WTC11 (cell line): ENCODE results near the gene NECTIN3. TPM values are rescaled to one million over a fixed set of nuclear protein-coding genes. Genes with fewer than 3 reads are reported as not detected.

Experiments
- ATAC-seq: fragments of 200-7000 bp; cut with Tn5 transposase; 2 replicates; pipeline ENCODE4 v1.10.0; 2021; ENCODE audit warnings: mild to moderate bottlenecking, moderate library complexity
- CTCF ChIA-PET: fragments of 300-600 bp; sonication (Branson Sonifier 250); formaldehyde crosslinking; loops from one replicate; lab custom pipeline; 2021; ENCODE audit warnings: antibody characterized with exemption; lab: Charles Lee
- POLR2A ChIA-PET: fragments of 350-600 bp; sonication (Branson Sonifier 250); formaldehyde crosslinking; loops from one replicate; lab custom pipeline; 2021; ENCODE audit warnings: antibody characterized with exemption; lab: Charles Lee
- DNase-seq: peaks from one replicate; pipeline ENCODE4 v3.0.0; 2021; ENCODE audit warnings: low spot score
- H3K27ac Mint-ChIP-seq: 2 replicates; pipeline ENCODE4 v1.8.0; 2021; ENCODE audit warnings: mixed read lengths
- H3K27me3 Mint-ChIP-seq: 2 replicates; pipeline ENCODE4 v1.8.0; 2021; ENCODE audit warnings: low read depth, mild to moderate bottlenecking, moderate library complexity, mixed read lengths
- H3K36me3 Mint-ChIP-seq: 2 replicates; pipeline ENCODE4 v1.8.0; 2021; ENCODE audit warnings: mixed read lengths
- H3K4me1 Mint-ChIP-seq: 2 replicates; pipeline ENCODE4 v1.8.0; 2022; ENCODE audit warnings: mixed read lengths
- H3K4me3 Mint-ChIP-seq: 2 replicates; pipeline ENCODE4 v1.8.0; 2021; ENCODE audit warnings: mild to moderate bottlenecking, moderate library complexity, mixed read lengths
- H3K9me3 Mint-ChIP-seq: 2 replicates; pipeline ENCODE4 v1.8.0; 2021; ENCODE audit warnings: mixed read lengths
- ELF4 ChIP-seq: sonication (generic); formaldehyde crosslinking; IDR thresholded peaks from 2 replicates; pipeline ENCODE4 v1.8.1; 2022; ENCODE audit warnings: low read depth, mild to moderate bottlenecking, moderate library complexity, missing genetic modification reagents
- ESRRA ChIP-seq: sonication (generic); formaldehyde crosslinking; IDR thresholded peaks from 2 replicates; pipeline ENCODE4 v1.8.1; 2022; ENCODE audit warnings: mild to moderate bottlenecking, missing genetic modification reagents, borderline replicate concordance
- FOXP1 ChIP-seq: sonication (generic); formaldehyde crosslinking; IDR thresholded peaks from 2 replicates; pipeline ENCODE4 v1.8.0; 2022; ENCODE audit warnings: missing genetic modification reagents, mild to moderate bottlenecking, moderate library complexity, borderline replicate concordance
- NFATC4 ChIP-seq: fragments of 250-450 bp; sonication (Bioruptor Pico); IDR thresholded peaks from 2 replicates; pipeline ENCODE4 v1.9.0; 2021; ENCODE audit warnings: mild to moderate bottlenecking
- NFE2L1 ChIP-seq: sonication (generic); formaldehyde crosslinking; IDR thresholded peaks from 2 replicates; pipeline ENCODE4 v1.8.1; 2023; ENCODE audit warnings: missing genetic modification reagents
- PRRX2 ChIP-seq: fragments of 250-450 bp; sonication (Bioruptor Pico); IDR thresholded peaks from 2 replicates; pipeline ENCODE4 v1.8.0; 2021; ENCODE audit warnings: mild to moderate bottlenecking
- SOX15 ChIP-seq: fragments of 250-450 bp; sonication (Bioruptor Pico); IDR thresholded peaks from 2 replicates; pipeline ENCODE4 v1.9.0; 2021; ENCODE audit warnings: mild to moderate bottlenecking
- SP1 ChIP-seq: sonication (generic); formaldehyde crosslinking; conservative IDR thresholded peaks from 2 replicates; pipeline ENCODE4 v1.8.1; 2022; ENCODE audit warnings: missing genetic modification reagents
- TCF7 ChIP-seq: sonication (generic); formaldehyde crosslinking; IDR thresholded peaks from 2 replicates; pipeline ENCODE4 v1.8.0; 2022; ENCODE audit warnings: mild to moderate bottlenecking, low read depth, missing genetic modification reagents, moderate library complexity
- ZNF219 ChIP-seq: sonication (generic); formaldehyde crosslinking; IDR thresholded peaks from 2 replicates; pipeline ENCODE4 v1.8.0; 2023; ENCODE audit warnings: missing genetic modification reagents, mild to moderate bottlenecking, borderline replicate concordance
- ZNF416 ChIP-seq: fragments of 250-450 bp; sonication (Bioruptor Pico); IDR thresholded peaks from 2 replicates; pipeline ENCODE4 v1.9.0; 2021; ENCODE audit warnings: mild to moderate bottlenecking, inconsistent platforms
- ZNF671 ChIP-seq: fragments of 250-450 bp; sonication (Bioruptor Pico); IDR thresholded peaks from 2 replicates; pipeline ENCODE4 v1.8.0; 2021; ENCODE audit warnings: mild to moderate bottlenecking
- total RNA-seq: library from RNA; stranded (reverse); gene quantifications from 3 replicates; pipeline ENCODE4 v1.2.3, GENCODE V29; 2021
- TF ChIP-seq, protein P1 (sequence below): fragments of 250-450 bp; sonication (Bioruptor Pico); IDR thresholded peaks from 2 replicates; pipeline ENCODE4 v2.1.2; 2022; ENCODE audit warnings: mild to moderate bottlenecking, moderate library complexity
- TF ChIP-seq, protein P2 (sequence below): fragments of 200-600 bp; IDR thresholded peaks from 2 replicates; pipeline ENCODE4 v1.8.0; 2022; ENCODE audit warnings: antibody characterized with exemption
- TF ChIP-seq, protein P3 (sequence below): sonication (generic); formaldehyde crosslinking; conservative IDR thresholded peaks from 2 replicates; pipeline ENCODE4 v1.8.1; 2023; ENCODE audit warnings: mild to moderate bottlenecking, low read depth, missing genetic modification reagents, moderate library complexity
- TF ChIP-seq, protein P4 (sequence below): sonication (generic); formaldehyde crosslinking; IDR thresholded peaks from 2 replicates; pipeline ENCODE4 v1.8.0; 2022; ENCODE audit warnings: mild to moderate bottlenecking, missing genetic modification reagents
- TF ChIP-seq, protein P5 (sequence below): sonication (generic); formaldehyde crosslinking; IDR thresholded peaks from 2 replicates; pipeline ENCODE4 v1.8.1; 2023; ENCODE audit warnings: mild to moderate bottlenecking, moderate library complexity, missing genetic modification reagents
- TF ChIP-seq, protein P6 (sequence below): sonication (generic); formaldehyde crosslinking; IDR thresholded peaks from 2 replicates; pipeline ENCODE4 v1.8.0; 2022; ENCODE audit warnings: mild to moderate bottlenecking, missing genetic modification reagents
- TF ChIP-seq, protein P7 (sequence below): fragments of 250-450 bp; sonication (Bioruptor Pico); IDR thresholded peaks from 2 replicates; pipeline ENCODE4 v1.9.0; 2021; ENCODE audit warnings: mild to moderate bottlenecking
- TF ChIP-seq, protein P8 (sequence below): sonication (generic); formaldehyde crosslinking; IDR thresholded peaks from 2 replicates; pipeline ENCODE4 v1.8.0; 2022; ENCODE audit warnings: missing genetic modification reagents

The NECTIN3 gene
- total RNA-seq, 1 experiment from 2014 or later = 24.8 TPM

DNA sequence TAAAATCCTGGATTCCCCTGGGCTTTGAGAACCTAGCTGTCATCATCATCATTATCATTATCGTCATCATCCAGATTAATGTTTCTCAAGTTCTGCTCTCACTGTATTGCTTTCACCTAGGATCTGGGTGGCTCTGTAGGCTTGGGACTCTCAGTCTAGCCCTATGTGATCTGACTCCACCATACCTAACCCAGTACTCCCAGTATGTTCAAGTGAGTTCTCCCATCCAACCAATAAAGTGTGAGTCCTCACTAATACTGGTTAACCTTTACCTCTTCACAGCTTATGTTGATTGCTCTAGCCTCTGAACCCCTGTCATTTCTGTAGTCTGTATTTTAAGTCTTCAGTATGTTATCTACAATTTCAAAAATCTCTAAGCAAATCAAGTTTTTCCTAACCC, 102.3 kb downstream of the NECTIN3 start:
- Mint-ChIP-seq H3K36me3 (peaks cover 14% of the 10 kb centered on the region), H3K27ac (no peak overlapping the region), H3K27me3 (no peaks in the 10 kb centered on the region), H3K4me3 (no peak overlapping the region), H3K4me1 (peaks cover 23% of the 10 kb centered on the region)
- no peak for DNase-seq
- CTCF ChIA-PET = interaction anchor here (1.2 kb wide), 1 partner anchor 103 kb away, joined by 3 read pairs; no protein-coding TSS in a partner anchor
- no peak for ATAC-seq
- POLR2A ChIA-PET = no interaction called here
- no peak for TF ChIP-seq FOXP1
- no peak for TF ChIP-seq ELF4 (CRISPR knock-in tag)
- TF ChIP-seq, protein P1, sequence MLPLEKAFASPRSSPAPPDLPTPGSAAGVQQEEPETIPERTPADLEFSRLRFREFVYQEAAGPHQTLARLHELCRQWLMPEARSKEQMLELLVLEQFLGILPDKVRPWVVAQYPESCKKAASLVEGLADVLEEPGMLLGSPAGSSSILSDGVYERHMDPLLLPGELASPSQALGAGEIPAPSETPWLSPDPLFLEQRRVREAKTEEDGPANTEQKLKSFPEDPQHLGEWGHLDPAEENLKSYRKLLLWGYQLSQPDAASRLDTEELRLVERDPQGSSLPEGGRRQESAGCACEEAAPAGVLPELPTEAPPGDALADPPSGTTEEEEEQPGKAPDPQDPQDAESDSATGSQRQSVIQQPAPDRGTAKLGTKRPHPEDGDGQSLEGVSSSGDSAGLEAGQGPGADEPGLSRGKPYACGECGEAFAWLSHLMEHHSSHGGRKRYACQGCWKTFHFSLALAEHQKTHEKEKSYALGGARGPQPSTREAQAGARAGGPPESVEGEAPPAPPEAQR (CRISPR knock-in tag) = no peak
- no peak for TF ChIP-seq SP1 (CRISPR knock-in tag)
- no peak for TF ChIP-seq NFE2L1 (CRISPR knock-in tag)
- TF ChIP-seq, protein P2, sequence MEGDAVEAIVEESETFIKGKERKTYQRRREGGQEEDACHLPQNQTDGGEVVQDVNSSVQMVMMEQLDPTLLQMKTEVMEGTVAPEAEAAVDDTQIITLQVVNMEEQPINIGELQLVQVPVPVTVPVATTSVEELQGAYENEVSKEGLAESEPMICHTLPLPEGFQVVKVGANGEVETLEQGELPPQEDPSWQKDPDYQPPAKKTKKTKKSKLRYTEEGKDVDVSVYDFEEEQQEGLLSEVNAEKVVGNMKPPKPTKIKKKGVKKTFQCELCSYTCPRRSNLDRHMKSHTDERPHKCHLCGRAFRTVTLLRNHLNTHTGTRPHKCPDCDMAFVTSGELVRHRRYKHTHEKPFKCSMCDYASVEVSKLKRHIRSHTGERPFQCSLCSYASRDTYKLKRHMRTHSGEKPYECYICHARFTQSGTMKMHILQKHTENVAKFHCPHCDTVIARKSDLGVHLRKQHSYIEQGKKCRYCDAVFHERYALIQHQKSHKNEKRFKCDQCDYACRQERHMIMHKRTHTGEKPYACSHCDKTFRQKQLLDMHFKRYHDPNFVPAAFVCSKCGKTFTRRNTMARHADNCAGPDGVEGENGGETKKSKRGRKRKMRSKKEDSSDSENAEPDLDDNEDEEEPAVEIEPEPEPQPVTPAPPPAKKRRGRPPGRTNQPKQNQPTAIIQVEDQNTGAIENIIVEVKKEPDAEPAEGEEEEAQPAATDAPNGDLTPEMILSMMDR = no peak
- no peak for TF ChIP-seq PRRX2
- TF ChIP-seq, protein P3, sequence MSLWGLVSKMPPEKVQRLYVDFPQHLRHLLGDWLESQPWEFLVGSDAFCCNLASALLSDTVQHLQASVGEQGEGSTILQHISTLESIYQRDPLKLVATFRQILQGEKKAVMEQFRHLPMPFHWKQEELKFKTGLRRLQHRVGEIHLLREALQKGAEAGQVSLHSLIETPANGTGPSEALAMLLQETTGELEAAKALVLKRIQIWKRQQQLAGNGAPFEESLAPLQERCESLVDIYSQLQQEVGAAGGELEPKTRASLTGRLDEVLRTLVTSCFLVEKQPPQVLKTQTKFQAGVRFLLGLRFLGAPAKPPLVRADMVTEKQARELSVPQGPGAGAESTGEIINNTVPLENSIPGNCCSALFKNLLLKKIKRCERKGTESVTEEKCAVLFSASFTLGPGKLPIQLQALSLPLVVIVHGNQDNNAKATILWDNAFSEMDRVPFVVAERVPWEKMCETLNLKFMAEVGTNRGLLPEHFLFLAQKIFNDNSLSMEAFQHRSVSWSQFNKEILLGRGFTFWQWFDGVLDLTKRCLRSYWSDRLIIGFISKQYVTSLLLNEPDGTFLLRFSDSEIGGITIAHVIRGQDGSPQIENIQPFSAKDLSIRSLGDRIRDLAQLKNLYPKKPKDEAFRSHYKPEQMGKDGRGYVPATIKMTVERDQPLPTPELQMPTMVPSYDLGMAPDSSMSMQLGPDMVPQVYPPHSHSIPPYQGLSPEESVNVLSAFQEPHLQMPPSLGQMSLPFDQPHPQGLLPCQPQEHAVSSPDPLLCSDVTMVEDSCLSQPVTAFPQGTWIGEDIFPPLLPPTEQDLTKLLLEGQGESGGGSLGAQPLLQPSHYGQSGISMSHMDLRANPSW (CRISPR knock-in tag) = no peak
- TF ChIP-seq, protein P4, sequence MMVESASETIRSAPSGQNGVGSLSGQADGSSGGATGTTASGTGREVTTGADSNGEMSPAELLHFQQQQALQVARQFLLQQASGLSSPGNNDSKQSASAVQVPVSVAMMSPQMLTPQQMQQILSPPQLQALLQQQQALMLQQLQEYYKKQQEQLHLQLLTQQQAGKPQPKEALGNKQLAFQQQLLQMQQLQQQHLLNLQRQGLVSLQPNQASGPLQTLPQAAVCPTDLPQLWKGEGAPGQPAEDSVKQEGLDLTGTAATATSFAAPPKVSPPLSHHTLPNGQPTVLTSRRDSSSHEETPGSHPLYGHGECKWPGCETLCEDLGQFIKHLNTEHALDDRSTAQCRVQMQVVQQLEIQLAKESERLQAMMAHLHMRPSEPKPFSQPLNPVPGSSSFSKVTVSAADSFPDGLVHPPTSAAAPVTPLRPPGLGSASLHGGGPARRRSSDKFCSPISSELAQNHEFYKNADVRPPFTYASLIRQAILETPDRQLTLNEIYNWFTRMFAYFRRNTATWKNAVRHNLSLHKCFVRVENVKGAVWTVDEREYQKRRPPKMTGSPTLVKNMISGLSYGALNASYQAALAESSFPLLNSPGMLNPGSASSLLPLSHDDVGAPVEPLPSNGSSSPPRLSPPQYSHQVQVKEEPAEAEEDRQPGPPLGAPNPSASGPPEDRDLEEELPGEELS (CRISPR knock-in tag) = no peak
- TF ChIP-seq, protein P5, sequence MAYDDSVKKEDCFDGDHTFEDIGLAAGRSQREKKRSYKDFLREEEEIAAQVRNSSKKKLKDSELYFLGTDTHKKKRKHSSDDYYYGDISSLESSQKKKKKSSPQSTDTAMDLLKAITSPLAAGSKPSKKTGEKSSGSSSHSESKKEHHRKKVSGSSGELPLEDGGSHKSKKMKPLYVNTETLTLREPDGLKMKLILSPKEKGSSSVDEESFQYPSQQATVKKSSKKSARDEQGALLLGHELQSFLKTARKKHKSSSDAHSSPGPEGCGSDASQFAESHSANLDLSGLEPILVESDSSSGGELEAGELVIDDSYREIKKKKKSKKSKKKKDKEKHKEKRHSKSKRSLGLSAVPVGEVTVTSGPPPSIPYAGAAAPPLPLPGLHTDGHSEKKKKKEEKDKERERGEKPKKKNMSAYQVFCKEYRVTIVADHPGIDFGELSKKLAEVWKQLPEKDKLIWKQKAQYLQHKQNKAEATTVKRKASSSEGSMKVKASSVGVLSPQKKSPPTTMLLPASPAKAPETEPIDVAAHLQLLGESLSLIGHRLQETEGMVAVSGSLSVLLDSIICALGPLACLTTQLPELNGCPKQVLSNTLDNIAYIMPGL = no peak
- no peak for TF ChIP-seq ZNF671 (CRISPR knock-in tag)
- TF ChIP-seq, protein P6, sequence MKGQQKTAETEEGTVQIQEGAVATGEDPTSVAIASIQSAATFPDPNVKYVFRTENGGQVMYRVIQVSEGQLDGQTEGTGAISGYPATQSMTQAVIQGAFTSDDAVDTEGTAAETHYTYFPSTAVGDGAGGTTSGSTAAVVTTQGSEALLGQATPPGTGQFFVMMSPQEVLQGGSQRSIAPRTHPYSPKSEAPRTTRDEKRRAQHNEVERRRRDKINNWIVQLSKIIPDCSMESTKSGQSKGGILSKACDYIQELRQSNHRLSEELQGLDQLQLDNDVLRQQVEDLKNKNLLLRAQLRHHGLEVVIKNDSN (CRISPR knock-in tag) = no peak
- TF ChIP-seq, protein P7, sequence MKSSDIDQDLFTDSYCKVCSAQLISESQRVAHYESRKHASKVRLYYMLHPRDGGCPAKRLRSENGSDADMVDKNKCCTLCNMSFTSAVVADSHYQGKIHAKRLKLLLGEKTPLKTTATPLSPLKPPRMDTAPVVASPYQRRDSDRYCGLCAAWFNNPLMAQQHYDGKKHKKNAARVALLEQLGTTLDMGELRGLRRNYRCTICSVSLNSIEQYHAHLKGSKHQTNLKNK (CRISPR knock-in tag) = no peak
- TF ChIP-seq, protein P8, sequence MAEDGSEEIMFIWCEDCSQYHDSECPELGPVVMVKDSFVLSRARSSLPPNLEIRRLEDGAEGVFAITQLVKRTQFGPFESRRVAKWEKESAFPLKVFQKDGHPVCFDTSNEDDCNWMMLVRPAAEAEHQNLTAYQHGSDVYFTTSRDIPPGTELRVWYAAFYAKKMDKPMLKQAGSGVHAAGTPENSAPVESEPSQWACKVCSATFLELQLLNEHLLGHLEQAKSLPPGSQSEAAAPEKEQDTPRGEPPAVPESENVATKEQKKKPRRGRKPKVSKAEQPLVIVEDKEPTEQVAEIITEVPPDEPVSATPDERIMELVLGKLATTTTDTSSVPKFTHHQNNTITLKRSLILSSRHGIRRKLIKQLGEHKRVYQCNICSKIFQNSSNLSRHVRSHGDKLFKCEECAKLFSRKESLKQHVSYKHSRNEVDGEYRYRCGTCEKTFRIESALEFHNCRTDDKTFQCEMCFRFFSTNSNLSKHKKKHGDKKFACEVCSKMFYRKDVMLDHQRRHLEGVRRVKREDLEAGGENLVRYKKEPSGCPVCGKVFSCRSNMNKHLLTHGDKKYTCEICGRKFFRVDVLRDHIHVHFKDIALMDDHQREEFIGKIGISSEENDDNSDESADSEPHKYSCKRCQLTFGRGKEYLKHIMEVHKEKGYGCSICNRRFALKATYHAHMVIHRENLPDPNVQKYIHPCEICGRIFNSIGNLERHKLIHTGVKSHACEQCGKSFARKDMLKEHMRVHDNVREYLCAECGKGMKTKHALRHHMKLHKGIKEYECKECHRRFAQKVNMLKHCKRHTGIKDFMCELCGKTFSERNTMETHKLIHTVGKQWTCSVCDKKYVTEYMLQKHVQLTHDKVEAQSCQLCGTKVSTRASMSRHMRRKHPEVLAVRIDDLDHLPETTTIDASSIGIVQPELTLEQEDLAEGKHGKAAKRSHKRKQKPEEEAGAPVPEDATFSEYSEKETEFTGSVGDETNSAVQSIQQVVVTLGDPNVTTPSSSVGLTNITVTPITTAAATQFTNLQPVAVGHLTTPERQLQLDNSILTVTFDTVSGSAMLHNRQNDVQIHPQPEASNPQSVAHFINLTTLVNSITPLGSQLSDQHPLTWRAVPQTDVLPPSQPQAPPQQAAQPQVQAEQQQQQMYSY = no peak
- no peak for TF ChIP-seq ZNF416 (CRISPR knock-in tag)
- TF ChIP-seq NFATC4 (CRISPR knock-in tag) = no peak
- no peak for TF ChIP-seq ESRRA
- no peak for TF ChIP-seq TCF7
- TF ChIP-seq ZNF219 = no peak
- no peak for TF ChIP-seq SOX15 (CRISPR knock-in tag)
- TF ChIP-seq, all 79 proteins: peak for 0
- H3K9me3 Mint-ChIP-seq = no peaks in the 10 kb centered on the region
